GM12878 (cell line): ENCODE data around the gene FAM114A2. TPM values are rescaled to one million over a fixed set of nuclear protein-coding genes. Genes with fewer than 3 reads are reported as not detected.

ENCODE experiments used
- ATAC-seq: fragments of 200-7000 bp; cut with Tn5 transposase; 3 replicates; pipeline ENCODE4 v1.9.1; 2020; ENCODE audit warnings: mild to moderate bottlenecking, moderate library complexity
- BruUV-seq: library from RNA; stranded (reverse); fragments of 400-500 nt; replicated peaks from 2 replicates; lab custom pipeline; 2021; lab: Mats Ljungman, UMichigan
- CTCF ChIA-PET: fragments of 300-600 bp; sonication (Branson Sonifier 250); formaldehyde crosslinking; extraction: SDS; loops from one replicate; lab custom pipeline; 2021; ENCODE audit warnings: inconsistent platforms; lab: Yijun Ruan, JAX
- POLR2A ChIA-PET: fragments of 350-600 bp; formaldehyde crosslinking; extraction: SDS; loops from one replicate; lab custom pipeline; 2021; ENCODE audit warnings: inconsistent platforms; lab: Charles Lee
- RAD21 ChIA-PET: fragments of 300-600 bp; sonication (Branson Sonifier 250); formaldehyde crosslinking; loops from one replicate; lab custom pipeline; 2023; ENCODE audit warnings: antibody characterized with exemption; ENCODE audit not compliant: unreplicated experiment; lab: Charles Lee
- SMC1A ChIA-PET: fragments of 300-600 bp; sonication (Branson Sonifier 250); formaldehyde crosslinking; loops from one replicate; lab custom pipeline; 2023; ENCODE audit not compliant: unreplicated experiment, uncharacterized antibody; lab: Charles Lee
- DNase-seq: peaks from one replicate; pipeline ENCODE4 v3.0.0-alpha.2; 2011; ENCODE audit warnings: low read depth, low spot score
- FAIRE-seq: peaks from 3 replicates; lab custom pipeline; 2011; peaks lifted over from hg19 to GRCh38; lab: Jason Lieb, UNC
- H2AFZ ChIP-seq: 2 replicates; pipeline ENCODE4 v1.6.0; 2011; ENCODE audit warnings: low read depth, low read length, control low read depth; ENCODE audit not compliant: control insufficient read depth
- H3K27ac ChIP-seq: 2 replicates; pipeline ENCODE4 v1.5.1; 2011; ENCODE audit warnings: control low read depth; ENCODE audit not compliant: control insufficient read depth, insufficient read depth
- H3K27me3 ChIP-seq, 2 experiments: replicated peaks in 1 of 2; 2 replicates each; pipeline versions ENCODE4 v1.6.0 to v1.6.1; 2011; ENCODE audit warnings: low read length in 1 of 2; ENCODE audit not compliant: control insufficient read depth in 2 of 2, insufficient read depth in 2 of 2
- H3K36me3 ChIP-seq, 2 experiments: 2 replicates each; pipeline ENCODE4 v1.5.1; 2011; ENCODE audit warnings: low read length in 1 of 2; ENCODE audit not compliant: control insufficient read depth in 2 of 2, insufficient read depth in 2 of 2
- H3K4me1 ChIP-seq: 2 replicates; pipeline ENCODE4 v1.6.1; 2011; ENCODE audit warnings: mild to moderate bottlenecking, low read length, moderate library complexity, mixed read lengths; ENCODE audit not compliant: control insufficient read depth, insufficient read depth
- H3K4me2 ChIP-seq: 2 replicates; pipeline ENCODE4 v1.6.0; 2011; ENCODE audit warnings: control low read depth; ENCODE audit not compliant: control insufficient read depth, insufficient read depth
- H3K4me3 ChIP-seq: fragments of 200-600 bp; sonication (generic); 2 replicates; pipeline ENCODE4 v1.5.1; 2016
- H3K79me2 ChIP-seq: 2 replicates; pipeline ENCODE4 v1.6.0; 2011; ENCODE audit warnings: low read length; ENCODE audit not compliant: control insufficient read depth, insufficient read depth
- H3K9ac ChIP-seq: 2 replicates; pipeline ENCODE4 v1.8.0; 2011; ENCODE audit warnings: low read length, control low read depth, mixed read lengths; ENCODE audit not compliant: control insufficient read depth, insufficient read depth
- H3K9me3 ChIP-seq: replicated peaks from 3 replicates; pipeline ENCODE4 v1.5.1; 2011; ENCODE audit warnings: mild to moderate bottlenecking, low read length; ENCODE audit not compliant: control insufficient read depth, insufficient read depth
- H4K20me1 ChIP-seq: 2 replicates; pipeline ENCODE4 v1.6.0; 2011; ENCODE audit not compliant: control insufficient read depth, insufficient read depth
- ASH2L ChIP-seq: fragments of 300-600, 200-600 bp; sonication (generic); IDR thresholded peaks from 2 replicates; pipeline ENCODE4 v1.6.1; 2017; ENCODE audit warnings: low read depth, mild to moderate bottlenecking, borderline replicate concordance
- ATF2 ChIP-seq: IDR thresholded peaks from 2 replicates; pipeline ENCODE4 v1.6.1; 2012; ENCODE audit warnings: low read length, inconsistent platforms
- FOXK2 ChIP-seq: fragments of 450-650 bp; IDR thresholded peaks from 2 replicates; pipeline ENCODE4 v1.6.1; 2017; ENCODE audit warnings: mild to moderate bottlenecking, moderate library complexity
- GATAD2B ChIP-seq: fragments of 450-650 bp; conservative IDR thresholded peaks from 2 replicates; pipeline ENCODE4 v1.6.1; 2017; ENCODE audit warnings: low read depth, mild to moderate bottlenecking, moderate library complexity
- IKZF2 ChIP-seq, 2 experiments: fragments of 450-650 bp; IDR thresholded peaks; 2 replicates each; pipeline ENCODE4 v1.6.1; 2017; ENCODE audit warnings: mild to moderate bottlenecking in 2 of 2, moderate library complexity in 2 of 2
- IRF5 ChIP-seq: fragments of 450-650 bp; IDR thresholded peaks from 2 replicates; pipeline ENCODE4 v1.6.1; 2017; ENCODE audit warnings: borderline replicate concordance
- KAT2A ChIP-seq: conservative IDR thresholded peaks from 2 replicates; pipeline ENCODE4 v1.6.1; 2011; ENCODE audit warnings: low read depth, low read length; ENCODE audit not compliant: control insufficient read depth
- SUZ12 ChIP-seq: fragments of 200-600 bp; sonication (generic); IDR thresholded peaks from one replicate; pipeline ENCODE4 v1.6.1; 2018; ENCODE audit warnings: antibody characterized with exemption, mild to moderate bottlenecking; ENCODE audit not compliant: unreplicated experiment
- WGBS: methylation state at CpG from one replicate; pipeline ENCODE4 v1.1.6; 2016; ENCODE audit warnings: low lambda C conversion rate; ENCODE audit not compliant: insufficient replicate concordance, insufficient coverage; ENCODE audit errors: missing lambda C conversion rate; 5-methylcytosine and 5-hydroxymethylcytosine counted together
- in situ Hi-C: fragments of 300-500 bp; cut with MboI; formaldehyde crosslinking; loops from 9 replicates; pipeline ENCODE4 v1.14.3; 2018; ENCODE audit warnings: mixed read lengths
- intact Hi-C: fragments of 100-400 bp; cut with micrococcal nuclease; formaldehyde crosslinking; loops from one replicate; pipeline ENCODE4 v1.14.2; 2022; ENCODE audit not compliant: unreplicated experiment
- polyA plus RNA-seq, 11 experiments: library from polyadenylated mRNA; depleted of rRNA in 4 of 11; unstranded in 6 of 11; stranded (reverse) in 5 of 11; fragments of >200 nt; fragmentation: Nextera tagmentation in 4 of 11; fragmentation: Illumina TruSeq in 1 of 11; extraction: Ambion mirVana in 4 of 11; extraction: Trizol in 1 of 11; gene quantifications; 1 replicate in 1 of 11; 2 replicates in 10 of 11; pipeline versions ENCODE4 v1.2.1 to v1.2.3, GENCODE V29; 2011 to 2016; ENCODE audit warnings: inconsistent platforms in 2 of 11, missing spikeins in 2 of 11, low read depth in 1 of 11
- total RNA-seq, 4 experiments: library from RNA; depleted of rRNA in 3 of 4; stranded (reverse); fragments of >200 nt in 3 of 4; fragmentation: Illumina TruSeq in 1 of 4; extraction: Trizol in 1 of 4; gene quantifications; 2 replicates each; pipeline versions ENCODE4 v1.2.1 to v1.2.3, GENCODE V29; 2013 to 2021

The FAM114A2 gene
- total and polyA plus RNA-seq, 10 of the 15 experiments (the other 5 are each of a cell fraction or from before 2014, with no cell fraction given) = 16.8 to 32.8 (median 24.3) TPM

GRCh38 chr5:153985498-153985897 is 53.2 kb downstream of the FAM114A2 start (continued):
- TF ChIP-seq IRF5 (no peak), GATAD2B (no peak), IKZF2 (IDR thresholded peaks at IDR 0.05) (no peak), FOXK2 (no peak), KAT2A (no peak), SUZ12 (no peak)

GRCh38 chr5:153983885-153984284 is 54.8 kb downstream of the FAM114A2 start:
- H4K20me1 ChIP-seq = no peaks in the 10 kb centered on the region

More at GRCh38 chr5:153983885-153984284, 54.8 kb downstream of the FAM114A2 start:
- H2AFZ ChIP-seq = no peak overlapping the region
- ChIA-PET POLR2A (no interaction called here), CTCF (interaction anchor here (1.7 kb wide), 1 partner anchor 19 kb away, joined by 4 read pairs; no protein-coding TSS in a partner anchor)
- H3K27ac ChIP-seq = no peak overlapping the region
- H3K27me3 ChIP-seq = no peaks in the 10 kb centered on the region; a peak in 1 of 4 replicates
- in situ Hi-C loops = loop anchor here (10.0 kb wide), 1 partner anchor 181 kb away; no protein-coding TSS in a partner anchor
- FAIRE-seq = no peak
- H3K79me2 ChIP-seq = no peaks in the 10 kb centered on the region
- no peak for ATAC-seq
- TF ChIP-seq ATF2 = no peak
- no peak for TF ChIP-seq ASH2L
- TF ChIP-seq, all 136 proteins: peak for 0
- H3K4me3 ChIP-seq = no peak overlapping the region
- H3K4me2 ChIP-seq = no peak overlapping the region
- 92% methylated on average over 1 of the region's 1 CpG for WGBS
- intact Hi-C loops = loop anchor here (5.0 kb wide), 1 partner anchor 643 kb away; no protein-coding TSS in a partner anchor
- no peaks in the 10 kb centered on the region for H3K9me3 ChIP-seq
- DNase-seq = no peak
- no peaks in the 10 kb centered on the region for H3K4me1 ChIP-seq
- no peak overlapping the region for H3K9ac ChIP-seq
- ChIA-PET SMC1A (interaction anchor here (1.0 to 1.2 kb wide), 2 partner anchors 9 to 88 kb away, joined by 3 to 5 read pairs; no protein-coding TSS in a partner anchor), RAD21 (no interaction called here)
- no TSS peak for BruUV-seq
- no peaks in the 10 kb centered on the region for H3K36me3 ChIP-seq
